ENCODE results near the gene SDK2.
"Not testable (repeated sequence)": the region's sequence is repeated elsewhere in the genome, so short reads cannot be mapped to it uniquely, and the experiment has no call there.

DNA sequence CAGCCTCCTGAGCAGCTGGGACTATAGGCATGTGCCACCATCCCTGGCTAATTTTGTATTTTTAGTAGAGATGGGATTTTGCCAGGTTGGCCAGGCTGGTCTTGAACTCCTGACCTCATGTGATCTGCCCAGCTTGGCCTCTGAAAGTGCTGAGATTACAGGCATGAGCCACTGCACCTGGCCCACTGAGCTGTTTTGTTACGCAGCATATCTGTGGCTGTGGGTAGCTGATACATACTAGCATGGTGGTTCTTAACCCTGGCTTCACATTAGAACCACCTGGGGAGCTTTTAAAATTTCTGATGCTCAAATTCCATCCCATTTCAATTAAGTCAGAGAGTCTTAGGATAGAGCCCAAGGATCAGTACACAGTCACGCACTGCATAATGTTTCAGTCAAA, 190.8 kb downstream of the SDK2 start:
- TF ChIP-seq, protein P1, sequence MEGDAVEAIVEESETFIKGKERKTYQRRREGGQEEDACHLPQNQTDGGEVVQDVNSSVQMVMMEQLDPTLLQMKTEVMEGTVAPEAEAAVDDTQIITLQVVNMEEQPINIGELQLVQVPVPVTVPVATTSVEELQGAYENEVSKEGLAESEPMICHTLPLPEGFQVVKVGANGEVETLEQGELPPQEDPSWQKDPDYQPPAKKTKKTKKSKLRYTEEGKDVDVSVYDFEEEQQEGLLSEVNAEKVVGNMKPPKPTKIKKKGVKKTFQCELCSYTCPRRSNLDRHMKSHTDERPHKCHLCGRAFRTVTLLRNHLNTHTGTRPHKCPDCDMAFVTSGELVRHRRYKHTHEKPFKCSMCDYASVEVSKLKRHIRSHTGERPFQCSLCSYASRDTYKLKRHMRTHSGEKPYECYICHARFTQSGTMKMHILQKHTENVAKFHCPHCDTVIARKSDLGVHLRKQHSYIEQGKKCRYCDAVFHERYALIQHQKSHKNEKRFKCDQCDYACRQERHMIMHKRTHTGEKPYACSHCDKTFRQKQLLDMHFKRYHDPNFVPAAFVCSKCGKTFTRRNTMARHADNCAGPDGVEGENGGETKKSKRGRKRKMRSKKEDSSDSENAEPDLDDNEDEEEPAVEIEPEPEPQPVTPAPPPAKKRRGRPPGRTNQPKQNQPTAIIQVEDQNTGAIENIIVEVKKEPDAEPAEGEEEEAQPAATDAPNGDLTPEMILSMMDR (IDR thresholded peaks at IDR 0.05): not testable (repeated sequence)
- TF ChIP-seq POLR2A (IDR thresholded peaks at IDR 0.05): not testable (repeated sequence)
